Measurements from ENCODE around the gene PLD1.
"Not testable (repeated sequence)": the region's sequence is repeated elsewhere in the genome, so short reads cannot be mapped to it uniquely, and the experiment has no call there.

Gene PLD1

GRCh38 chr3:171768281-171768900 is 41.9 kb downstream of the PLD1 start:
- DNase-seq, result no peak

- no peak for DNase-seq
Measured at GRCh38 chr3:171765511-171765887, 44.8 kb downstream of the PLD1 start.

- no peak for DNase-seq
Measured at GRCh38 chr3:171763392-171763791, 46.9 kb downstream of the PLD1 start.

GRCh38 chr3:171760477-171760876 is 49.8 kb downstream of the PLD1 start:
- no peak for DNase-seq

- DNase-seq, result no peak
Measured at GRCh38 chr3:171758109-171758508, 52.2 kb downstream of the PLD1 start.

- no peak for DNase-seq
Measured at GRCh38 chr3:171757361-171758034, 52.8 kb downstream of the PLD1 start.

- no peak for DNase-seq
Measured at GRCh38 chr3:171755656-171756055, 54.6 kb downstream of the PLD1 start.

- DNase-seq, result no peak
Measured at GRCh38 chr3:171755015-171755589, 55.2 kb downstream of the PLD1 start.

- DNase-seq, result no peak
Measured at GRCh38 chr3:171753665-171754408, 56.4 kb downstream of the PLD1 start.

GRCh38 chr3:171753025-171753472 is 57.2 kb downstream of the PLD1 start:
- no peak for DNase-seq

- no peak for DNase-seq
Measured at GRCh38 chr3:171752329-171752728, 58.0 kb downstream of the PLD1 start.

GRCh38 chr3:171749124-171749523 is 61.2 kb downstream of the PLD1 start:
- no peak for DNase-seq

GRCh38 chr3:171748064-171748924 is 62.0 kb downstream of the PLD1 start:
- DNase-seq, result no peak

GRCh38 chr3:171747223-171747920 is 62.9 kb downstream of the PLD1 start:
- DNase-seq, result no peak

- DNase-seq, result not testable (repeated sequence)
Measured at GRCh38 chr3:171746320-171747222, 63.7 kb downstream of the PLD1 start.

GRCh38 chr3:171745577-171746319 is 64.5 kb downstream of the PLD1 start:
- no peak for DNase-seq

- no peak for DNase-seq
Measured at GRCh38 chr3:171744158-171744741, 66.0 kb downstream of the PLD1 start.

- DNase-seq, result no peak
Measured at GRCh38 chr3:171743327-171744157, 66.7 kb downstream of the PLD1 start.

- no peak for DNase-seq
Measured at GRCh38 chr3:171741377-171741776, 68.9 kb downstream of the PLD1 start.
